OCI-LY1 (cell line): ENCODE results near the gene RHBDL1.

Experiments used
- EZH2 ChIP-seq: fragments of 200-600 bp; sonication (generic), shearing (Covaris generic); IDR thresholded peaks from 2 replicates; pipeline ENCODE4 v1.8.0; 2017; ENCODE audit warnings: borderline replicate concordance, mixed run types, mild to moderate bottlenecking, antibody characterized with exemption, low read length, moderate library complexity, mixed read lengths
- TF ChIP-seq, protein P1 (sequence below): fragments of 200-600 bp; sonication (generic), shearing (Covaris generic); IDR thresholded peaks from 2 replicates; pipeline ENCODE4 v1.5.1; 2017; ENCODE audit warnings: mild to moderate bottlenecking, antibody characterized with exemption, low read length, moderate library complexity, mixed read lengths

GRCh38 chr16:725041-725376 is 49.5 kb downstream of the RHBDL1 start:
- TF ChIP-seq, protein P1, sequence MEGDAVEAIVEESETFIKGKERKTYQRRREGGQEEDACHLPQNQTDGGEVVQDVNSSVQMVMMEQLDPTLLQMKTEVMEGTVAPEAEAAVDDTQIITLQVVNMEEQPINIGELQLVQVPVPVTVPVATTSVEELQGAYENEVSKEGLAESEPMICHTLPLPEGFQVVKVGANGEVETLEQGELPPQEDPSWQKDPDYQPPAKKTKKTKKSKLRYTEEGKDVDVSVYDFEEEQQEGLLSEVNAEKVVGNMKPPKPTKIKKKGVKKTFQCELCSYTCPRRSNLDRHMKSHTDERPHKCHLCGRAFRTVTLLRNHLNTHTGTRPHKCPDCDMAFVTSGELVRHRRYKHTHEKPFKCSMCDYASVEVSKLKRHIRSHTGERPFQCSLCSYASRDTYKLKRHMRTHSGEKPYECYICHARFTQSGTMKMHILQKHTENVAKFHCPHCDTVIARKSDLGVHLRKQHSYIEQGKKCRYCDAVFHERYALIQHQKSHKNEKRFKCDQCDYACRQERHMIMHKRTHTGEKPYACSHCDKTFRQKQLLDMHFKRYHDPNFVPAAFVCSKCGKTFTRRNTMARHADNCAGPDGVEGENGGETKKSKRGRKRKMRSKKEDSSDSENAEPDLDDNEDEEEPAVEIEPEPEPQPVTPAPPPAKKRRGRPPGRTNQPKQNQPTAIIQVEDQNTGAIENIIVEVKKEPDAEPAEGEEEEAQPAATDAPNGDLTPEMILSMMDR = no peak
- no peak for TF ChIP-seq EZH2
